Activated CD8-positive, alpha-beta memory T cell treated with anti-CD3 and anti-CD28 coated beads for 36 hours (primary cell): ENCODE data around the gene AUTS2. TPM values are rescaled to one million over a fixed set of nuclear protein-coding genes. Genes with fewer than 3 reads are reported as not detected.

Experiments
- CTCF ChIA-PET: fragments of 350-600 bp; sonication (Branson Sonifier 250); formaldehyde crosslinking; loops from one replicate; lab custom pipeline; 2021; ENCODE audit warnings: antibody characterized with exemption; lab: Charles Lee
- POLR2A ChIA-PET: fragments of 350-600 bp; sonication (Branson Sonifier 250); formaldehyde crosslinking; loops from one replicate; lab custom pipeline; 2021; ENCODE audit warnings: antibody characterized with exemption; lab: Charles Lee
- total RNA-seq, 2 experiments: library from RNA; stranded (reverse); gene quantifications; one replicate each; pipeline ENCODE4 v1.2.3, GENCODE V29; 2021

Gene AUTS2
- total RNA-seq, 2 experiments from 2014 or later, result 3.4 to 3.5 TPM

- CTCF ChIA-PET, result no interaction called here
- POLR2A ChIA-PET, result no interaction called here
Observed at GRCh38 chr7:69959789-69960499, 361.7 kb downstream of the AUTS2 start.

- POLR2A ChIA-PET, result no interaction called here
- CTCF ChIA-PET, result no interaction called here
Observed at GRCh38 chr7:69961436-69961835, 363.2 kb downstream of the AUTS2 start.

GRCh38 chr7:69962186-69963065 lies 364.2 kb downstream of the AUTS2 start:
- ChIA-PET POLR2A (no interaction called here), CTCF (no interaction called here)

- ChIA-PET POLR2A (interaction anchor here (0.6 kb wide), 1 partner anchor 908 kb away, joined by 4 read pairs; no protein-coding TSS in a partner anchor), CTCF (no interaction called here)
Observed at GRCh38 chr7:69963393-69963792, 365.1 kb downstream of the AUTS2 start.

- POLR2A ChIA-PET, result no interaction called here
- CTCF ChIA-PET, result no interaction called here
Observed at GRCh38 chr7:69966766-69967591, 368.7 kb downstream of the AUTS2 start.

- ChIA-PET CTCF (no interaction called here), POLR2A (no interaction called here)
Observed at GRCh38 chr7:69967689-69968450, 369.6 kb downstream of the AUTS2 start.

GRCh38 chr7:69968969-69969556 lies 370.8 kb downstream of the AUTS2 start:
- CTCF ChIA-PET, result no interaction called here
- POLR2A ChIA-PET, result no interaction called here

- CTCF ChIA-PET, result no interaction called here
- POLR2A ChIA-PET, result no interaction called here
Observed at GRCh38 chr7:69981646-69982045, 383.4 kb downstream of the AUTS2 start.

GRCh38 chr7:69982197-69982596 lies 383.9 kb downstream of the AUTS2 start:
- ChIA-PET POLR2A (no interaction called here), CTCF (no interaction called here)

- ChIA-PET POLR2A (no interaction called here), CTCF (no interaction called here)
Observed at GRCh38 chr7:69989551-69989950, 391.3 kb downstream of the AUTS2 start.

- CTCF ChIA-PET, result no interaction called here
Observed at GRCh38 chr7:69992938-69993337, 394.7 kb downstream of the AUTS2 start.

GRCh38 chr7:69994218-69994617 lies 395.9 kb downstream of the AUTS2 start:
- CTCF ChIA-PET, result no interaction called here

More at GRCh38 chr7:69992938-69993337, 394.7 kb downstream of the AUTS2 start:
- POLR2A ChIA-PET, result no interaction called here

GRCh38 chr7:69994886-69995542 lies 396.7 kb downstream of the AUTS2 start:
- POLR2A ChIA-PET, result no interaction called here
- CTCF ChIA-PET, result no interaction called here

More at GRCh38 chr7:69994218-69994617, 395.9 kb downstream of the AUTS2 start:
- POLR2A ChIA-PET, result no interaction called here

GRCh38 chr7:69996121-69996520 lies 397.8 kb downstream of the AUTS2 start:
- CTCF ChIA-PET, result no interaction called here
- POLR2A ChIA-PET, result no interaction called here

- CTCF ChIA-PET, result no interaction called here
Observed at GRCh38 chr7:70000737-70001348, 402.6 kb downstream of the AUTS2 start.

GRCh38 chr7:70005480-70005879 lies 407.2 kb downstream of the AUTS2 start:
- ChIA-PET CTCF (no interaction called here), POLR2A (no interaction called here)

More at GRCh38 chr7:70000737-70001348, 402.6 kb downstream of the AUTS2 start:
- POLR2A ChIA-PET, result no interaction called here

- POLR2A ChIA-PET, result no interaction called here
- CTCF ChIA-PET, result no interaction called here
Observed at GRCh38 chr7:70005891-70006260, 407.6 kb downstream of the AUTS2 start.
